K562 (cell line): ENCODE measurements around the gene DLGAP5. TPM values are rescaled to one million over a fixed set of nuclear protein-coding genes. Genes with fewer than 3 reads are reported as not detected.

Experiments used
- ATAC-seq: fragments of 200-7000 bp; cut with Tn5 transposase; 3 replicates; pipeline ENCODE4 v1.9.1; 2020; ENCODE audit warnings: moderate library complexity
- BruUV-seq: library from RNA; stranded (reverse); fragments of 400-500 nt; replicated peaks from 2 replicates; lab custom pipeline; 2021; lab: Mats Ljungman, UMichigan
- CTCF ChIA-PET: fragments of 300-600 bp; formaldehyde crosslinking; extraction: SDS; loops from one replicate; lab custom pipeline; 2021; ENCODE audit warnings: low intra/inter-chr PET ratio; lab: Yijun Ruan, JAX
- POLR2A ChIA-PET: fragments of 300-600, 350-650 bp; sonication (Branson Sonifier 250); formaldehyde crosslinking; extraction: SDS; loops from one replicate; lab custom pipeline; 2021; ENCODE audit warnings: antibody characterized with exemption, inconsistent platforms; lab: Yijun Ruan, JAX
- DNase-seq, 4 experiments: peaks; one replicate each; pipeline versions ENCODE4 v3.0.0 to v3.0.0-alpha.2; 2011 to 2018; ENCODE audit warnings: low spot score in 3 of 4, mixed read lengths in 3 of 4; ENCODE audit errors: extremely low read depth in 1 of 4
- FAIRE-seq: peaks from 2 replicates; lab custom pipeline; 2011; peaks lifted over from hg19 to GRCh38; lab: Jason Lieb, UNC
- H2AFZ ChIP-seq: 2 replicates; pipeline ENCODE4 v1.6.0; 2011; ENCODE audit warnings: low read depth, low read length, control low read depth, inconsistent platforms
- H3K27ac ChIP-seq: fragments of 200-600 bp; 3 replicates; pipeline ENCODE4 v1.8.0; 2011; ENCODE audit warnings: low read depth, mild to moderate bottlenecking, control low read depth, inconsistent platforms, low read length, moderate library complexity, mixed read lengths; ENCODE audit errors: extremely low read depth
- H3K27me3 ChIP-seq, 2 experiments: fragments of 300-600 bp in 1 of 2; 2 replicates in 1 of 2; 3 replicates in 1 of 2; pipeline versions ENCODE4 v1.6.0 to v1.8.0; 2011; ENCODE audit warnings: inconsistent platforms in 2 of 2, low read length in 2 of 2, mild to moderate bottlenecking in 1 of 2, mixed read lengths in 1 of 2, moderate library complexity in 1 of 2; ENCODE audit not compliant: control insufficient read depth in 2 of 2, insufficient read depth in 2 of 2
- H3K36me3 ChIP-seq: fragments of 300-600 bp; 3 replicates; pipeline ENCODE4 v1.8.0; 2011; ENCODE audit warnings: mild to moderate bottlenecking, low read length, inconsistent platforms; ENCODE audit not compliant: control insufficient read depth, insufficient read depth
- H3K4me1 ChIP-seq, 2 experiments: fragments of 200-600 bp in 1 of 2; replicated peaks in 1 of 2; 2 replicates in 1 of 2; 3 replicates in 1 of 2; pipeline versions ENCODE4 v1.5.1 to v1.8.0; 2011; ENCODE audit warnings: inconsistent platforms in 2 of 2, low read length in 2 of 2, mild to moderate bottlenecking in 1 of 2, mixed read lengths in 1 of 2, moderate library complexity in 1 of 2; ENCODE audit not compliant: control insufficient read depth in 2 of 2, insufficient read depth in 2 of 2
- H3K4me2 ChIP-seq: 2 replicates; pipeline ENCODE4 v1.6.1; 2011; ENCODE audit warnings: low read length, control low read depth, inconsistent platforms, mixed read lengths; ENCODE audit not compliant: insufficient read depth
- H3K4me3 ChIP-seq: fragments of 200-600 bp; sonication (generic), shearing (Covaris generic); 2 replicates; pipeline ENCODE4 v1.5.1; 2016; ENCODE audit warnings: control low read depth, inconsistent platforms
- H3K79me2 ChIP-seq: fragments of 200-600 bp; 3 replicates; pipeline ENCODE4 v1.8.0; 2011; ENCODE audit warnings: low read length, inconsistent platforms; ENCODE audit not compliant: control insufficient read depth, insufficient read depth
- H3K9ac ChIP-seq, 2 experiments: 2 replicates each; pipeline versions ENCODE4 v1.6.0 to v1.6.1; 2011; ENCODE audit warnings: low read depth in 2 of 2, low read length in 2 of 2, control low read depth in 1 of 2, inconsistent platforms in 1 of 2, mild to moderate bottlenecking in 1 of 2, mixed read lengths in 1 of 2; ENCODE audit not compliant: insufficient read depth in 1 of 2
- H3K9me1 ChIP-seq: one replicate; pipeline ENCODE4 v1.6.0; 2011; ENCODE audit warnings: inconsistent platforms, mild to moderate bottlenecking, low read length, moderate library complexity; ENCODE audit not compliant: control insufficient read depth, insufficient read depth
- H3K9me3 ChIP-seq: replicated peaks from 2 replicates; pipeline ENCODE4 v1.5.1; 2011; ENCODE audit warnings: low read depth, low read length, inconsistent platforms; ENCODE audit not compliant: control insufficient read depth, insufficient read depth
- H4K20me1 ChIP-seq: replicated peaks from 2 replicates; pipeline ENCODE4 v1.6.1; 2011; ENCODE audit warnings: low read length, inconsistent platforms, mixed read lengths; ENCODE audit not compliant: control insufficient read depth, insufficient read depth
- MTA2 ChIP-seq: fragments of 450-650 bp; IDR thresholded peaks from 2 replicates; pipeline ENCODE4 v1.6.1; 2016; ENCODE audit warnings: low read depth
- NR2F6 ChIP-seq: fragments of 450-650 bp; formaldehyde crosslinking; IDR thresholded peaks from 2 replicates; pipeline ENCODE4 v1.4.0; 2020; ENCODE audit warnings: mild to moderate bottlenecking
- RBM22 ChIP-seq: fragments of 200-400 bp; formaldehyde crosslinking; IDR thresholded peaks from 2 replicates; pipeline ENCODE4 v1.6.1; 2018; ENCODE audit warnings: low read length, low read depth; ENCODE audit not compliant: poor library complexity, severe bottlenecking
- TCF7L2 ChIP-seq: fragments of 150-350 bp; IDR thresholded peaks from 2 replicates; pipeline ENCODE4 v1.6.1; 2016; ENCODE audit warnings: low read depth, mild to moderate bottlenecking, low read length, moderate library complexity
- ZBTB49 ChIP-seq: sonication (generic); formaldehyde crosslinking; IDR thresholded peaks from 2 replicates; pipeline ENCODE4 v1.8.0; 2022; ENCODE audit warnings: missing genetic modification reagents, mild to moderate bottlenecking, borderline replicate concordance
- ZNF197 ChIP-seq: fragments of 200-800 bp; sonication (Bioruptor generic); IDR thresholded peaks from 2 replicates; pipeline ENCODE4 v1.6.1; 2016; ENCODE audit warnings: low read depth, missing genetic modification characterization, missing compliant biosample characterization
- ZNF347 ChIP-seq: fragments of 450-650 bp; formaldehyde crosslinking; IDR thresholded peaks from 2 replicates; pipeline ENCODE4 v1.4.0; 2020; ENCODE audit warnings: low read depth, mild to moderate bottlenecking, moderate library complexity
- WGBS: fragments of 100-300 bp; shearing (Covaris generic); methylation state at CpG from one replicate; pipeline ENCODE4 v1.1.6; 2016; ENCODE audit warnings: low coverage, mixed read lengths; ENCODE audit not compliant: insufficient coverage; ENCODE audit errors: missing lambda C conversion rate; 5-methylcytosine and 5-hydroxymethylcytosine counted together
- in situ Hi-C: fragments of 300-500 bp; cut with MboI; formaldehyde crosslinking; loops from 4 replicates; pipeline ENCODE4 v1.15.0; 2018; ENCODE audit warnings: inconsistent platforms, mixed read lengths
- intact Hi-C: fragments of 100-400 bp; cut with micrococcal nuclease; formaldehyde crosslinking; loops from 2 replicates; pipeline ENCODE4 v1.14.2; 2022
- polyA plus RNA-seq, 8 experiments: library from polyadenylated mRNA; depleted of rRNA in 4 of 8; stranded (reverse) in 5 of 8; unstranded in 3 of 8; fragments of >200 nt; fragmentation: Nextera tagmentation in 2 of 8; fragmentation: Illumina TruSeq in 1 of 8; extraction: Ambion mirVana in 2 of 8; extraction: Trizol in 1 of 8; gene quantifications; 2 replicates each; pipeline versions ENCODE4 v1.2.1 to v1.2.3, GENCODE V29; 2011 to 2014; ENCODE audit warnings: inconsistent platforms in 1 of 8, missing spikeins in 1 of 8
- total RNA-seq, 7 experiments: library from RNA; depleted of rRNA in 6 of 7; stranded (reverse); fragments of >200 nt in 6 of 7; fragmentation: Illumina TruSeq in 2 of 7; extraction: Trizol in 2 of 7; gene quantifications; 2 replicates each; pipeline versions ENCODE4 v1.2.1 to v1.2.3, GENCODE V29; 2011 to 2021; ENCODE audit warnings: low replicate concordance in 1 of 7

Gene DLGAP5
- total and polyA plus RNA-seq, 9 of the 15 experiments (the other 6 are each of a cell fraction or from before 2014, with no cell fraction given), result 39.1 to 80.0 (median 59.9) TPM

DNA sequence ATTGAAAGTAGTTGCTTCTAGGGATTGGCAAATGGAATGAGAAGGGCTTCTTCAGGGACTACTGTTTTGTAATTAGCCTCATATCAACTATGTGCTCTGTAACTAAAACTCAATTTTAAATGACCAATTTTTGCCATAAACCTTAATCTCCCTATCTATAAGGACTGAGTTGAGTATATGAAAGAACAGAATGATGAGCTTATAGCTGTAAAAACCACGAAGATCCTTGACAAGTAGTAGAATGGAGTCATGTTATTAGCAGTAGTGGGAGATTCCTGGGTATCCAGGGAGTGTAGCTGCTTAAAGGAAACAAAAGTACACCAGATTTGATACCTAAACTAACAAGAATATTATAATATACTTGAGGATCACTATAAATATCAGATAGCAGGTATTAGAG, 34.3 kb downstream of the DLGAP5 start:
- no peaks in the 10 kb centered on the region for H3K9me3 ChIP-seq
- no peak overlapping the region for H3K4me3 ChIP-seq
- H3K4me2 ChIP-seq, result no peak overlapping the region
- TF ChIP-seq NR2F6 (CRISPR knock-in tag), result no peak
- TF ChIP-seq TCF7L2, result no peak
- no peak for TF ChIP-seq MTA2
- no peak for TF ChIP-seq ZNF347 (CRISPR knock-in tag)
- no peak for TF ChIP-seq ZNF197 (CRISPR knock-in tag)
- no peak for TF ChIP-seq RBM22
- TF ChIP-seq ZBTB49 (CRISPR knock-in tag), result no peak
- TF ChIP-seq, all 486 proteins: peak for 0
- ChIA-PET CTCF (no interaction called here), POLR2A (interaction anchor here (1.7 kb wide), 1 partner anchor 9 kb away, joined by 4 read pairs; no protein-coding TSS in a partner anchor)
- Histone ChIP-seq H4K20me1 (no peaks in the 10 kb centered on the region), H3K4me1 (no peaks in the 10 kb centered on the region), H3K27ac (no peak overlapping the region), H3K9me1 (no peaks in the 10 kb centered on the region), H3K27me3 (no peaks in the 10 kb centered on the region), H2AFZ (no peak overlapping the region), H3K79me2 (no peaks in the 10 kb centered on the region), H3K9ac (no peak overlapping the region), H3K36me3 (peaks cover 61% of the 10 kb centered on the region; the same call in 1 of the 3 replicates)
- BruUV-seq, result no TSS peak
- ATAC-seq, result no peak
- FAIRE-seq, result no peak
- in situ Hi-C loops, result loop anchor here (5.0 kb wide), 1 partner anchor 75 kb away; no protein-coding TSS in a partner anchor
- WGBS, result 67% methylated on average over 1 of the region's 1 CpG
- DNase-seq, result no peak
- intact Hi-C loops, result no loop called here
